ENCODE data around the gene CNTN3.
A peak's percentile ranks its signal among the peaks of the same experiment; 100 is the strongest.

CNTN3 gene

DNA sequence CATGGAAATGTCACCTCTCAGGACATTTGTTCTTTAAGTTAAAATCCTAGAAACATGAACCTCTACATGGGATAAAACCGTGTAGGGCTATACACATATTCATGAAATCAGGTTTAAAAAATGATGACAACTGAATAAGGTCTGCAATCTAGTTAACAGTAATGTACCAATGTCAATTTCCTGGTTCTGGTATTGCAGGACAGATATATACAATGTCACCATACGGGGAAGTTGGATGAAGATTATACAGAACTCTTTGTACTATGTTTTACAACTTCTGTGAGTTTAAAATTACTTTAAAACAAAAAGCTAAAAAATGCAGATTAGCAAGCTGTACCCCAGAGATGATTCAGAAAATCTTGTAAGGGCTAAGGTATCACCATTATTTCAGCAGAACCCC lies 6.7 kb downstream of the CNTN3 start:
- no peak for DNase-seq (ENCODE audit: low read depth)

DNA sequence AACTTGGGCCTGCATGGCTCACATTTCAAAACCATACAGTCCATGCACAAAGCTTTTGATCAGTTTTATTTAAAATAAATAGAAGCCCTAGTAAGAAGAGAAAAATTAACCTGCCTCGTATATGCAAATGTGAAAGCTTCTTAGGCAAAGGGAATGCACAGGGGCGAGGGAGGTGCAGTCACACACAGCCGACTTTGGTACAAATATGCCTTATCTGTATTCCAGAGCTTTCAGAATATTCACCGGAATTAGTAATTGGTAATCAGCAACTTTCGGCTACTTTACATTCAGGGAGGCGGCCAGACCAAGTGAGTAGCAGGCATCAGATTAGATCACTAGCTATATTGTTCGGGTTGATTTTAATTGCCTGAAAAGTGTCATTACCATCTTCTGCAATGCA lies 7.5 kb downstream of the CNTN3 start:
- no peak for DNase-seq (ENCODE audit: low read depth)

DNA sequence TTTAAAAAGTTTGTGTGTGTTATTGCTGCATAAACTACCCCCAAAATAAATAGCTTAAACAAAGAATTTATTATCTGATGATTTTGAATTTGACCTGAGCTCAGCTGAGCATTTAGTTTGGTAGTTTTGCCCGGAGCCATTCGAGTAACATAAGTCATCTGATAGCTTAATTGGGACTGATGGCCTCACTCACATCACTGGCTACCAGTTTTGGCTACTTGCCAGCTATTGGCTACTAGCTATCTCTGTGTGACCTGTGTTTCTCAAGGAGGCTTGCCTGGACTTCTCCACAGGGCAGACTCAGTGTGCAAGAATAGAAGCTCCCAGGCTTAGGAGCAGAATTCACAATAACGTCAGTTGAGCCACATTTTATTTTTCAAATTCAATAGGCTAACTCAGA lies 9.0 kb downstream of the CNTN3 start:
- DNase-seq (ENCODE audit: low read depth) = no peak

DNA sequence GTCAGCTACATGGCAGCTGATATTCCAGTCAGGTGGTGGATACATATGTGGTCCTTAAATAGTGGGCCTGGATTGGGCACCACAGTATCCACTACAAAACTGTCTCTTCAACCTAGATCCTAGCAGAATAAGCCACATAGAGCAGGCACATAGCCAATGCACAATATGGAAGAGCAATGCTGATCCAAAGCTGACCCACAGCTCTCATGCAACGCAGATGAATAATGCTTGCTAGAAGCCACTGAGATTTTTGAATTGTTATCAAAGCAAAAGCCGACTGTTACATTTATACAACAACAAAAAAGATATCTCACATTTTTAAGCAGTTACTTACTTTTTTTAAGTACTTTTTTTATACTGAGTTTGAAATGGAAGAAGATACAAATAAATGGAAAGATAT lies 11.2 kb downstream of the CNTN3 start:
- DNase-seq (ENCODE audit: low read depth) = no peak

DNA sequence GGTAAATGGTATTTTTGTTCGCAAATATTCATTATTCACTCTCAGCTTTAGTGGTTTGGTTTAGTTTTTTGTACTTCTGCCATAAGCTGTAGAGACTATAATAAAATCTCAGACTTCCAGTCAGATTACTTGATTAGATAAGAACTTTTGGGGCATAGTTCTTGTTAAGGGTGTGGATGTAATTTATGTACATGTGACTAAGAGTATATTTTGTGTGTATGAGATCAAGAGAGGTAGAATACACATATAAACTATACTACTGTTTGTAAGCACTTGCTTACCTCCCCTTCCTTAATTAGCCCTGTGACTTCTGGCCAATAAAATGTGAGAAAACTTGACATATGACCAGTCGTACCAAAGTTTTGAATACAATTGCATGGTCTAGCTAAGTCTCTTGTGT lies 12.0 kb downstream of the CNTN3 start:
- no peak for DNase-seq (ENCODE audit: low read depth)

DNA sequence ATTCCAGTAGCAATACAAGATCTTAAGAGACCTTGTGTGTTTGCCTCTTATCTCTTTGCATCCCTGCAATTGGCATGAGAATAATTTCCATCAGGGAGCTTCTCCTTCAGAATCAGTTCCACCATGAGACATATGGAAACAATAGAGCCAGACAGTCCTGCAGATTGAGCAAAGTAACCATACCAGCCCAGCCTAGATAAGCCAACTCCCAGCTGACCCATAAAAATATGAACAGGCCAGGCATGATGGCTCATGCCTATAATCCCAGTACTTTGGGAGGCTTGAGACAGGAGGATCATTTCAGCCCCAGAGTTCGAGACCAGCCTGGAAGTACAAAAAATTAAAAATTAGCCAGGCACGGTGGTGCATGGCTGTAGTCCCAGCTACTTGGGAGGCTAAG lies 12.7 kb downstream of the CNTN3 start:
- DNase-seq (ENCODE audit: low read depth) = no peak

DNA sequence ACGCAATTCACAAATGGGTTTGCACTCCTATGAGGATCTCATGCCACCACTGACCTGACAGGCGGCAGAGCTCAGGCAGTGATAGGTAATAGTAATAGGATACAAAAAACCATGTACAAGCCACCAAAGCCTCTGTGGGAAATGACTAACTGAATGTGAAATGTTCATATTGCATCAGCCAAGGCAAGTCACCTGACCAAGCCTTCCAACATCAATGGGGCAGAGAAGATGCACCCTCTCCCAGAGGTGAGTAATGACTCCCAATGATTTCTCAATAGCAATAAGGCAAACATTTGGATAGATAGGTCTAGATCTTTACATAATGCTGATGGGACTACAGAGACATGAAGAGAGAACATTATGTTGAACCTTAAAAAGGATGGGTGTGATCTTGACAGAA lies 14.9 kb downstream of the CNTN3 start:
- no peak for DNase-seq (ENCODE audit: low read depth)

DNA sequence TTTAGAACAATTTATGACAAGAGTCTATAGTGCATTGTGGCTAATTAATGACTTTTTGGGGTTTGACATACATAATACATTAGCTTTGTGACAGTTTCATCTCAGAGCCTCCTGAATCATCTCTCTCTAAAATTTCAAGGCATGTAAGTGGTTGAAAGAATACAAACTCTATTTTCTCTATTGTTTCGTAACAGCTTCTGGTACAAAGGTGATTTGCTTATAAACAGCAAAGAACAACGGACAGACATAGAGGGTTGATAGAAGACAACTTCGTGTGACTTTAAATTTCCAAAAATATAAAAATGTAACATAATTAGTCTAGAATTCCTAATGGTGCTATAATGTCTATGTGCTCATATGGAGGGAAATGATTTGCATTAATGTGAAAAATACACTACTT lies 21.3 kb downstream of the CNTN3 start:
- no peak for DNase-seq (ENCODE audit: low read depth)

DNA sequence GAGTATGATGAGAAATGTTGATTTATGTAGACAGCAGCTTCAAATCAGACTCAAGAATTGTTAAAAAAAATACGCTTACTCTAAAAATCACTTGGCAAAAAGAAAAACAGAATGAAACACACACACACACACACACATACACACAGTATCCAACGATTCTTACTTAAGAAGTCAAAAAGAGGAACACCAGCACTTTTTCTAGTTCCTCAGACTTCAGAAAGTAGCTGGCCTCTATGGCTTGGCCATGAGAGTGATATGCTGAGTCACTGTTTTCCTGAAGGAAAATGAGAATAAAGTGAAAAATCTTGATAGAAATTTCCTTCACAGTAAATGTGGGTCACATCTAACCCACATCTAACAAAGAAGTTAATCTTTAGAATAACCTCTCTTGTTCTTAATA lies 22.1 kb downstream of the CNTN3 start:
- DNase-seq (ENCODE audit: low read depth) = peak; percentile 17

DNA sequence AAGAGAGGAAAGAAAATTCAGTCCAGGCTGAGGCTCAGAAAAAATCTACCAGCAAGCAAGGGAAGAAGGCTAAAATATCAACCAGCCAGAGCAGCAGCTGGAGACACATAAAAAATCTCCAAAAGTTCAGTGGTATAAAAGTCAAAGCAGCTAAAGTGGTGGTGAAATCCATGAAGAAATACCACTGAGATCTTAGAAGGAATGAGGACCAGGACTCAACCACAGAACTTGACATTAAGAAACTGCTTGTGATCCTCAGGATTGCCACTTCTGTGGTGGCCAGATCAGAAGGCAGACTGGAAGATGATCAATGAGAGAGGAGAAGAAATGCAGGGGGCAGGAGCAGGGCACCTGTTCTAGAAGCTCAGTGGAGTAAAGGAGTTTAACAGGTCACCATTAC lies 22.5 kb downstream of the CNTN3 start:
- peak; percentile 57 for DNase-seq (ENCODE audit: low read depth)

DNA sequence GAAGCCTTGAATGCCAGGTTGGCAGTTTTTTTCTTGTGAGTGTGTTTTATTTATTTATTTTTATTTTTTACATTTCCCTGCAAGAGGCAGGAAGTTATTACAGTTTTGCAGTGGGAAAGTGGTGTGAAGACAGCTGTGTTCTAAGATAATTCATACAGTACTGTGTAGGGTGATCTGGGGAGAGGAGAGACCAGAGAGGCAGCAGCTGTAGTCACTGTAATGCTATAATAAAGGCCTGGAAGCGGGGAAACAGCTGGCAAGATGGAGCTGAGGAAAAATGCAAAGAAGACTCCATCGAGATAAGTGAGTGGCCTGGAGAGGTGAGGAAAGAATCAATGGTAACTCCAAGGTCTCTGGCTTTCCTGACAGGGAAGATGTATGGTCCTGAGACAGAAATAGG lies 23.1 kb downstream of the CNTN3 start:
- DNase-seq (ENCODE audit: low read depth) = no peak

DNA sequence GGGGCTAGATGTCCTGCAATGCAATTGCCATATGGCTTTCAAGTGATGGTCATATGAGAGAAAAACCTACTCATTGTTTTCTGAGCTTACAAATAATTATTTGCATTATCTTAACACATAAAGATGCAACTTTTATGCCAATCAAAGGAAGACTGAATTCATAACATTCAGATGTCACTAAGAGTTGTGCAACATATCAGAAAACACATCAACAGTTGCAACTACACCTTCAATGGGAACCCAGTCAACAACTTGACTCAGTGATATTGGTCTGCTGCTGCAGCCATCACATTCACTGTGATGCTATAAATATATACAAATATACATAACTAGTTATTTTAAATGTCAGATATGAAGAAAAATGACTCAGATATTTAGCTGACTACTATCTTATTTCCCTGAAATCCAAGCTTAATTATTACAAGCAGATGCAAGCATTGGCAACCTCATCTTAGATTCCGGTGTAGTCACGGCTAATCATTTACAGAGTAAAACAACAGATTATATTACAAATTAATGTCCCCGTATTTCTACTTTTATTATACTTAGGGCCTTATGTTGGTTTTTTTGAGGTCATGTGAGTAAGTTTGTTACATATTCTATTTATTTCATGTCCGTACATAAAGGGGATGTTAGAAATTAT lies 23.7 kb downstream of the CNTN3 start:
- DNase-seq (ENCODE audit: low read depth) = peak; percentile 58

DNA sequence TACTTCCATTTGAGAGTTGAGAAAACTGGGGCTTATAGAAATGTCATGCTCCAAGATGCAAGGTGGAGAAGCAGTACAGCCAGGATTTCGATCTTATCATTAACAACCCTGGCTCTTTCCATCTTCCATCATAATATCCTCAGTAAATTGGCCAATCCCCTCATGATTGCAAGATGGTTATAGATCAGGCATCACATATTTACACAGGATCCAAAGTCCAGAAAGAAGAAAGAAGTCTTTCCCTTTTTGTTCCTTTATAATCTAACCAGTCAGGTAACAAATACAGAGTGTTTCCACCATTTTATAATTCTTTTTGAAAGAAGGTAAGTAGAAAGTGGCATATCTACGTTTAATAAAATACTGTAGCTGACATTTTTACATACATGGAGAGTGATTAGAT lies 29.7 kb downstream of the CNTN3 start:
- no peak for DNase-seq (ENCODE audit: low read depth)

DNA sequence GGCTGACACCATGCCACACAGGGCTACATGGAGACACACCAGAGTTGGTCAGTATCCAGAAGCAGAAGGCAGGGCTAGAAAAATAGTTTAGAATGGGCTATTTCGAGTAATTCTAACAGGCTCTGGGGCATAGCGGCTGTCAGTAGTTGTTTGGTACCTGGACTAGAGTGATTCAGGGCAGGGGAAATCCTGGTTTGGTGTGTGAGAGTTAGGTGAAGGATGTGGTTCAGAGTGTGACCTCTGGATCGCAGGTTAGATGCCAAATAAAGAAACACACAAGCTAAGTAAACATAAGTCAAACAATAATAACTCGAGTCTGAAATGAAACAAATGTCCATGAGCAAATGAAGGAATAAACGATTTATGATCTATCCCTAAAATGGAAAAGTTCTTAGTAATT lies 31.5 kb downstream of the CNTN3 start:
- no peak for DNase-seq (ENCODE audit: low read depth)

DNA sequence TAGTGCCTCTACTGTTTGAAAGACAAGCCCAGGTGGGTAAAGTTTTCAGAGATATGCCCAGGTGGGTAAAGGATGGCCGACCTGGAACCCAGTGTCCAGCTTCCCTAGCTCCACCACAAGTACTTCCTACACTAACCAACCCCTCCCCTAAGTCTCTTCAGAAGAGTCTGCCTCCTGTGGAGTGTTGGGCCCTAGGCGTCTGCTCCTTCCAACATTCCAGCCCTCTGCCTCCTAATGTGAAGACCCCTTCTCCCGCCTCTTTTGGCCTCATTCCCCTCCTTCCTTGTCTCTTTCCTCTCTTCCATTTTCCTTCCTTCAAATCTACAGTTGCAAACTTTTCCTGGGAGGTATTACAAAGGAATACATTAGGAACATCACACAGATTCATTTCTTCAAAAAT lies 38.6 kb downstream of the CNTN3 start:
- no peak for DNase-seq (ENCODE audit: low read depth)

DNA sequence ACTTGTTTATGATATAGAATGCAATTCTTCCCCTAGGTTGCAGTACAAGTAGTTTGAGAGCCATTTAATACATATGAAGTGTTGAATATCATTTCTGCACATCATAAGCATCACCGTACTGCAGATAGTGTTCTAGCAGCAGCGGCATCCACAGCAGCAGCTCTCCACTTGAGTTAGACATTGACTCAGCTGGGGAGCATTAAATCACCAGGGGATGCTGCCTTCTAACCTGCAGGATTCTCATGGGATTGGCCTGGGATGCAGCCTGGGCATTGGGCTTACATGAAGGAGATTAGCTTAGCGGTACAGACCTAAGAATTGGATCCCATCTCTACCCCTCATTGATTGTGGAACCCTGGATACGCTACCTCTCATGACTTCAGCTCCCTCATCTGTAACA lies 43.3 kb downstream of the CNTN3 start:
- no peak for DNase-seq (ENCODE audit: low read depth)

Measured in fibroblast of gingiva (primary cell).